ENCODE data around the gene ABHD10. TPM values are rescaled to one million over a fixed set of nuclear protein-coding genes. Genes with fewer than 3 reads are reported as not detected.
A peak's percentile ranks its signal among the peaks of the same experiment; 100 is the strongest.

ABHD10 gene
- total and polyA plus RNA-seq, 10 of the 15 experiments (the other 5 are each of a cell fraction or from before 2014, with no cell fraction given) = 12.3 to 51.0 (median 28.9) TPM

GRCh38 chr3:111981457-111981763 lies 2.6 kb downstream of the ABHD10 start:
- Histone ChIP-seq H3K27ac (ENCODE audit: control insufficient read depth, insufficient read depth) (no peak overlapping the region), H3K36me3 (ENCODE audit: control insufficient read depth in 2 of 2, insufficient read depth in 2 of 2, low read length in 1 of 2) (peaks cover 0 to 5% of the 10 kb centered on the region in 2 experiments; a peak in 1 of 4 replicates), H4K20me1 (ENCODE audit: control insufficient read depth, insufficient read depth) (no peaks in the 10 kb centered on the region), H3K9ac (ENCODE audit: control insufficient read depth, insufficient read depth, low read length) (no peak overlapping the region), H3K4me3 (peak overlapping the region; percentile 22; the same call in 1 of the 2 replicates), H3K79me2 (ENCODE audit: control insufficient read depth, insufficient read depth, low read length) (peaks cover 27% of the 10 kb centered on the region), H3K9me3 (replicated peaks; ENCODE audit: control insufficient read depth, insufficient read depth, low read length) (no peaks in the 10 kb centered on the region), H2AFZ (ENCODE audit: control insufficient read depth, low read depth, low read length) (no peak overlapping the region), H3K4me2 (ENCODE audit: control insufficient read depth, insufficient read depth) (peak overlapping the region; percentile 72), H3K27me3 (replicated peaks in 1 of 2; ENCODE audit: control insufficient read depth in 2 of 2, insufficient read depth in 2 of 2, low read length in 1 of 2) (no peaks in the 10 kb centered on the region), H3K4me1 (ENCODE audit: control insufficient read depth, insufficient read depth, low read length) (peaks cover 5% of the 10 kb centered on the region)
- no peak for FAIRE-seq
- in situ Hi-C loops (cut with MboI) = no loop called here
- no peak for DNase-seq (ENCODE audit: low read depth, low spot score)
- 99% methylated on average over 3 of the region's 3 CpGs for WGBS (ENCODE audit: insufficient coverage, insufficient replicate concordance, low lambda C conversion rate, missing lambda C conversion rate)
- RAD21 ChIA-PET (ENCODE audit: unreplicated experiment) = interaction anchor here (1.3 to 2.4 kb wide), 2 partner anchors 9 to 32 kb away, joined by 4 to 9 read pairs; no protein-coding TSS in a partner anchor
- no TSS peak for BruUV-seq (replicated peaks)
- POLR2A ChIA-PET = interaction anchor here (0.9 kb wide), 1 partner anchor 8 kb away, joined by 3 read pairs; no protein-coding TSS in a partner anchor
- intact Hi-C loops (cut with micrococcal nuclease; ENCODE audit: unreplicated experiment) = no loop called here
- CTCF ChIA-PET = interaction anchor here (1.3 to 7.1 kb wide), 7 partner anchors 9 to 266 kb away, joined by 3 to 80 read pairs (median 5); no protein-coding TSS in a partner anchor
- TF ChIP-seq HDGF (IDR thresholded peaks at IDR 0.05) (no peak), ZNF24 (IDR thresholded peaks at IDR 0.05) (no peak), ZBTB40 (IDR thresholded peaks at IDR 0.05; ENCODE audit: borderline replicate concordance) (no peak), EGR1 (IDR thresholded peaks at IDR 0.05; ENCODE audit: borderline replicate concordance in 1 of 2, low read depth in 2 of 2, low read length in 2 of 2) (no peak), ZNF687 (IDR thresholded peaks at IDR 0.05) (no peak)
- SMC1A ChIA-PET (ENCODE audit: uncharacterized antibody, unreplicated experiment) = interaction anchor here (1.3 to 5.4 kb wide), 6 partner anchors 10 to 265 kb away, joined by 3 to 44 read pairs (median 6); partner anchors contain the start of gene TAGLN3
- no peak for ATAC-seq

All from GM12878 (cell line).